NCI-H2107 treated with DMSO at 0.1 percent for 48 hours (cell line): Measurements from ENCODE around the gene HERPUD1.
"Not testable (repeated sequence)": the region's sequence is repeated elsewhere in the genome, so short reads cannot be mapped to it uniquely, and the experiment has no call there.

Source experiments
- DNase-seq: peaks from one replicate; lab custom pipeline; 2025; ENCODE audit not compliant: unreplicated experiment; lab: John Stamatoyannopoulos, UW

The HERPUD1 gene

DNA sequence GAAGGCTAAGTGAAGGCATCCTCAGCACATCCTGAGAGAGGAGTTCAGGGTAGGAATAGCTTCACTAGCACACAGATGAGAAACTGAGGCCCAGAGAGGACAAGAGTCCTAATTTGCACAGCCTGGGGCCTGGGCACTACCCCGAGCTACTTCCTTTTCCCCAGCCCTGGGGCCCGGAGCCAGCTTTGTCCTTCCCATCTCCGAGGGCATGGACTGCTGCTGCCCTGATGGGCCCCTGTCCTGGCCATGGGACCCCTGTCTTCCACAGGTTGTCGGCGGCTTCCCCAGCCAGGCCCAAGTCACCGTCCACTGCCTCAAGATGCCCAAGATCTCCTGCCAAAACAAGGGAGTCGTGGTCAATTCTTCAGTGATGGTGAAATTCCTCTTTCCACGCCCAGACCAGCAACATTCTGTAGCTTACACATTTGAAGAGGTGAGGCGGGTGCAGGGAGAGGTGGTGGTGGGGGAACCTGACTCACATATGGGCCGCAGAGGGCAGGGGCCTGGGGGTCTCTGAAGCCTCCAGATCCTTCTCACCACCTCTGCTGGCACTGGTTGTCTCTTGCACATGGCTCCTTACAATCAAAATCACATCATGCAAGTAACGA is 46.0 kb downstream of the HERPUD1 start:
- no peak for DNase-seq

- no peak for DNase-seq
These were observed 48.2 kb downstream of the HERPUD1 start for GRCh38 chr16:56980201-56980535.

- DNase-seq, result peak; percentile 39
These were observed 49.1 kb downstream of the HERPUD1 start for GRCh38 chr16:56980792-56981724.

- DNase-seq, result no peak
These were observed 49.9 kb downstream of the HERPUD1 start for GRCh38 chr16:56981729-56982271.

DNA sequence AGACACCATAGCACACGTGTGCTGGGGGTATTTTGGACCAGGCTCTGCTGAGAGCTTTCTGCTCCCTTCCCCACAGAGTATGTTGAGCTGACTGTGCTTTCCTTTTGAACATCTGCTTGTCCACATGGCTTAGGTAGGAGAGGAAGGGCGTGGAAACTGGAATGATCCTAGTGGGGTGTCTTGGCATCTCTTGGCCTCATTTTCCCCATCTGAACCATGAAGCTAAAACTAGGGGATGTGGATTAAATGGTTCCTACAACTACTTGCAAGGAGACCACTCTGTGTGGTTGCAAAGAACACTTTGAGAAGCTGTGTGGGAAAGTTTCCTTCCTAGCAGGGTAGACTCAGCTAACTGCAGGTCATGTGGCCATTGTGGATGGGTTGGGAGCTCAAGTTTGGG is 50.8 kb downstream of the HERPUD1 start:
- DNase-seq, result no peak

DNA sequence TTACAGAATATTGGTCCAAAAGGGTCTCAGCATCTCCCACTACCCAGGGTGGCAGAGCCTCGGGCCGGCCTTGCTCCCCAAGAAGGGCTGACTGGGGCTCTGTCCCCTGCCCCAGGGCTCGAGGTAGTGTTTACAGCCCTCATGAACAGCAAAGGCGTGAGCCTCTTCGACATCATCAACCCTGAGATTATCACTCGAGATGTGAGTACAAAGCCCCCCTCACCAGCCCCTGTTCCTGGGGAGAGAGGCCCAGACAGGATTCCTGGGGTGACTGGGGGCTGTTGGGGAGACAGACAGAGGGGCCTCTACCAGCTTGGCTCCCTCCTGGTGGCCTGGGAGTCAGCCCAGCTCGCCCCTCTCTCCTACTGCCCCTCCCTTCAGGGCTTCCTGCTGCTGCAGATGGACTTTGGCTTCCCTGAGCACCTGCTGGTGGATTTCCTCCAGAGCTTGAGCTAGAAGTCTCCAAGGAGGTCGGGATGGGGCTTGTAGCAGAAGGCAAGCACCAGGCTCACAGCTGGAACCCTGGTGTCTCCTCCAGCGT is 51.3 kb downstream of the HERPUD1 start:
- DNase-seq, result no peak

DNA sequence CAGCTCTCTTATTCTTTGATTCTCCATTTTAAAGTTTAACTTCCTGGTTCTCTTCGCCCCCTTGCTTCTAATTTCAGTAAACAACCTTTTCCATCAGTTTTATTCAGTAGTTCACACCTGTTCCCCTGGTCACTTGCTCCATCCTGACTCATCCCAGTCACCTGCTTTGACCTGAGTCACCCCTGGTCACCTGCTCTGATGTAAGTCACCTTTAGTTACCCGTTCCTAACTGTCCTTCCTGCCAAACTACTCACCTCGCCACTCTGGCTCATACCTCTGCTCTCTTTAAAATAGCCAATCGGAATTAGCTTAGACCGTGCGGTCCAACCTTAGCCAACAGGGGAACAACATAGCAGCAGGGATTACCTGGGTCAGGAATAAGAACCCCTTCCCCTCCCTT is 52.7 kb downstream of the HERPUD1 start:
- DNase-seq, result no peak

GRCh38 chr16:56985288-56985961 is 53.5 kb downstream of the HERPUD1 start:
- DNase-seq, result no peak

- no peak for DNase-seq
These were observed 54.0 kb downstream of the HERPUD1 start for GRCh38 chr16:56985962-56986360.

- DNase-seq, result no peak
These were observed 54.4 kb downstream of the HERPUD1 start for GRCh38 chr16:56986361-56986760.

DNA sequence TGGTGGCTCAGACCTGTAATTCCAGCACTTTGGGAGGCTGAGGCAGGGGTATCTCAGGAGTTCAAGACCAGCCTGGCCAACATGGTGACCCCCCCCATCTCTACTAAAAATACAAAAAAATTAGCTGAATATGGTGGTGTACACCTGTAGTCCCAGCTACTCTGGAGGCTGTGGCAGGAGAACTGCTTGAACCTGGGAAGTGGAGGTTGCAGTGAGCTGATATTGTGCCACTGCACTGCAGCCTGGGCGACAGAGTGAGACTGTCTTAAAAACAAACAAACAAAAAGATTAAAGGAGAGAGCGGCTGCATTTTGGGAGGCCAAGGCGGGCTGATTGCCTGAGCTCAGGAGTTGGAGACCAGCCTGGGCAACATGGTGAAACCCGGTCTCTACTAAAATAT is 55.0 kb downstream of the HERPUD1 start:
- not testable (repeated sequence) for DNase-seq

GRCh38 chr16:56987692-56988091 is 55.8 kb downstream of the HERPUD1 start:
- no peak for DNase-seq

GRCh38 chr16:56988161-56988947 is 56.4 kb downstream of the HERPUD1 start:
- DNase-seq, result no peak

GRCh38 chr16:56988948-56989945 is 57.3 kb downstream of the HERPUD1 start, which contains the start of gene NLRC5:
NLRC5 (plus strand) TSS chr16:56989557; CDS start chr16:57020713, 31,156 bp downstream.
- peak; percentile 45 for DNase-seq

DNA sequence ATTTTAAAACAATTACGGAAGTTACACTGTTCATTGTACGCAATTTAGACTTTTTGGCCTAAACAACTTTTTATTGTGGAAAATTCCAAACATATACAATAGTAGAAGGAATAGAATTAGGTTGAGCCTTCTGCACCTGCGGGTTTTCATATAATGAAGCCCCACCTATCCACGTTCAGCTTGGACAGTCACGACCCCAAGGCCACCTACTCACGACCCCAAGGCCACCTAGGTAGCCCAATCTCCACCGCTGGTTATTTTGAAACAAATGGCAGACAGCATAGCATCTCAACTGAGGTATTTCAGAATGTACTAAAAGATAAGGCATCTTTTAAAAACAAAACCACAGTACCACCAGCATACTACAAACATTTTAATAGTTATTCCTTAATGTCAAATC is 58.0 kb downstream of the HERPUD1 start:
- DNase-seq, result no peak

DNA sequence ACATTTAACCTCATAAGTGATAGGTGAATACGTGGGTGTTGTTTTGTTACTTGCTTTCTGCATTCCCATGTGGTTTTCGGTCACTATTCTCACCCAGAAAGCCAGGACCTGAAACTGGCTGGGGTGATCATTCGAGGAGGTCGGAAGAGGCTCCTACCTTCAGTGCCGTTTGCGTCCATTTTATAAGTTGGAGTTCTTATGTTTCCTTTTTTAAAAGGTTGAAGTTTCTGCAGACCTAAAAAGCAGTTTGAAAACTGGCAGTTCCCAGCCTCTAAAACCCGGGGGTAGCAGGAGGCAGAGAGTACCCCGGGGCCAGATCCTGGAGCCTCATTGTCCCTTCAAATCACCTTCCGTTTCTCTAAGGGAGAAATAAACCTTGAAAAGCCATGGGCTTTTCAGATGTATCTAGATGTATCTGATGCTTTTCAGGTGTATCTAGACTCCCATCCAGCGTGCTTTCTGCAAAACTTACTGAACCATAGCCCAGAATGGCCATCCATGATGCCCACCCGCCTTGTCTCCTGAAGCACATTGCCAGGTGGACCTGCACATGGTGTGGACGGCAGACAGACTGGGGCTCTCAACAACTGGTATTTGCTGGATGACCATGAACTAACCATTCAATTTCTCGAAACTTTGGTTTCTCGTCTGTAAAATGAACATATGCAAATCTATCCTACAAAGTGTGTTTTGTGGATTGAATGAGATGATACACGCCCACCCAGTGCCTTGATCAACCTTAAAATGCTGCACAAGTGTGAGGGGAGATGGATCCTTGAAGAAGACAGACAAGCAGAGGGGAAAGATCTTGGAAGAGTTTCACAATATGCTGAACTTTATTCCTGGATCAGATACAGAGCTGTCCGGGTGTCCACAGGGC is 58.7 kb downstream of the HERPUD1 start:
- DNase-seq, result no peak

DNA sequence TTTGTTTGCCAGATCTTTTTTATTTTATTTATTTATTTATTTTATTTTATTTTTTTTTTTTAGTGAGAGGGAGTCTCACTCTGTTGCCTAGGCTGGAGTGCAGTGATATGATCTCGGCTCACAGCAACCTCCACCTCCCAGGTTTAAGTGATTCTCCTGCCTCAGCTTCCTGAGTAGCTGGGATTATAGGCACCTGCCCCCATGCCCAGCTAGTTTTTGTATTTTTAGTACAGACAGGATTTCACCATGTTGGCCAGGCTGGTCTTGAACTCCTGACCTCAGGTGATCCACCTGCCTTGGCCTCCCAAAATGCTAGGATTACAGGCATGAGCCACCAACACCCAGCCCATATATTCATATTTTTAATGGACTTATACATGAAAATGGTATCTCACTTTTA is 60.5 kb downstream of the HERPUD1 start:
- DNase-seq, result not testable (repeated sequence)

DNA sequence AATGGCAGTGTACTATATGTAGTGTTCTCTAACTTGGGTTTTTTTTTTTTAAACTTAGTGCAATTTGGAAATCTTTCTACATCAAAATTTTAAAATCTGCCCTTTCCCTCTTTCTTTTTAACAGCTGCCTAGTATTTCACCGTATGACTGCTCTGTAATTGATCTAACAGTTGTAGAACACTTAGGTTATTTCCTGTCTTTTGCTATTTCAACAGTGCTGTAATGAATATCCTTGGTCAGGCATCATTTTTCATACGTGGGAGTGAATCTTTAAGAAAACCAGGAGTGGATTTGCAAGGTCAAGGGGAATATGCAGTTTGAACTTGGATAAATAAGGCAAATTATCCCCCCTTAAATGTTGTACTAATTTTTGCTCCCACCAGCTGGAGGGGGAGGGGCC is 61.3 kb downstream of the HERPUD1 start:
- DNase-seq, result no peak
